OCI-LY7 (cell line): Measurements from ENCODE around the gene SLC41A1. TPM values are rescaled to one million over a fixed set of nuclear protein-coding genes. Genes with fewer than 3 reads are reported as not detected.
"Not testable (repeated sequence)": the region's sequence is repeated elsewhere in the genome, so short reads cannot be mapped to it uniquely, and the experiment has no call there.

Source experiments
- BruUV-seq: library from RNA; stranded (reverse); fragments of 400-500 nt; replicated peaks from 2 replicates; lab custom pipeline; 2021; lab: Mats Ljungman, UMichigan
- CTCF ChIA-PET: fragments of 300-600 bp; sonication (Branson Sonifier 250); formaldehyde crosslinking; loops from one replicate; lab custom pipeline; 2022; ENCODE audit warnings: antibody characterized with exemption; ENCODE audit not compliant: unreplicated experiment; lab: Charles Lee
- POLR2A ChIA-PET: fragments of 300-600 bp; sonication (Branson Sonifier 250); formaldehyde crosslinking; loops from one replicate; lab custom pipeline; 2022; ENCODE audit warnings: antibody characterized with exemption; lab: Charles Lee
- DNase-seq: peaks from one replicate; pipeline ENCODE4 v3.0.0-alpha.2; 2015; ENCODE audit warnings: low spot score
- H2AFZ ChIP-seq: fragments of 200-600 bp; sonication (generic), shearing (Covaris generic); 2 replicates; pipeline ENCODE4 v1.6.1; 2014; ENCODE audit warnings: mild to moderate bottlenecking, antibody characterized with exemption, low read length, moderate library complexity
- H3K27ac ChIP-seq: fragments of 200-600 bp; sonication (generic); 2 replicates; pipeline ENCODE4 v1.5.1; 2014; ENCODE audit warnings: mixed run types, low read depth, mild to moderate bottlenecking, moderate library complexity, low read length, inconsistent platforms; ENCODE audit not compliant: poor library complexity, severe bottlenecking
- H3K36me3 ChIP-seq: fragments of 200-600 bp; sonication (generic); 2 replicates; pipeline ENCODE4 v1.6.1; 2014; ENCODE audit warnings: mild to moderate bottlenecking, antibody characterized with exemption, low read length, moderate library complexity, mixed read lengths; ENCODE audit not compliant: insufficient read depth
- H3K4me1 ChIP-seq: fragments of 200-600 bp; sonication (generic); 2 replicates; pipeline ENCODE4 v1.5.1; 2014; ENCODE audit warnings: mild to moderate bottlenecking, low read length; ENCODE audit not compliant: insufficient read depth, poor library complexity, severe bottlenecking
- H3K4me2 ChIP-seq: fragments of 200-600 bp; sonication (generic); 2 replicates; pipeline ENCODE4 v1.6.1; 2014; ENCODE audit warnings: mild to moderate bottlenecking, low read length
- H3K4me3 ChIP-seq: fragments of 200-600 bp; sonication (generic); 2 replicates; pipeline ENCODE4 v1.5.1; 2014; ENCODE audit warnings: mild to moderate bottlenecking, low read depth, low read length; ENCODE audit not compliant: poor library complexity, severe bottlenecking
- H3K79me2 ChIP-seq: fragments of 200-600 bp; sonication (generic); 2 replicates; pipeline ENCODE4 v1.6.1; 2016; ENCODE audit warnings: low read depth, mild to moderate bottlenecking, low read length, moderate library complexity, mixed read lengths; ENCODE audit not compliant: insufficient read depth
- H3K9me2 ChIP-seq: fragments of 200-600 bp; sonication (generic); 2 replicates; pipeline ENCODE4 v1.6.1; 2016; ENCODE audit warnings: mild to moderate bottlenecking, low read length, mixed read lengths; ENCODE audit not compliant: insufficient read depth
- H3K9me3 ChIP-seq: fragments of 200-600 bp; sonication (generic); 2 replicates; pipeline ENCODE4 v1.6.1; 2014; ENCODE audit warnings: mild to moderate bottlenecking, mixed run types, low read length, mixed read lengths
- H4K20me1 ChIP-seq: fragments of 200-600 bp; sonication (generic); 2 replicates; pipeline ENCODE4 v1.6.1; 2014; ENCODE audit warnings: mild to moderate bottlenecking, antibody characterized with exemption, low read length, moderate library complexity, mixed read lengths; ENCODE audit not compliant: insufficient read depth
- EZH2phosphoT487 ChIP-seq: fragments of 200-600 bp; sonication (generic); IDR thresholded peaks from 2 replicates; pipeline ENCODE4 v1.6.1; 2018; ENCODE audit warnings: low read depth, borderline replicate concordance, mild to moderate bottlenecking, mixed run types, antibody characterized with exemption, low read length, moderate library complexity, mixed read lengths
- intact Hi-C: fragments of 100-400 bp; cut with micrococcal nuclease; formaldehyde crosslinking; loops from one replicate; pipeline ENCODE4 v1.10.0; 2022; ENCODE audit not compliant: unreplicated experiment
- total RNA-seq, 2 experiments: library from RNA; depleted of rRNA in 1 of 2; stranded (reverse); fragments of >200 nt in 1 of 2; shearing (Covaris generic) in 1 of 2; gene quantifications; 2 replicates each; pipeline ENCODE4 v1.2.3, GENCODE V29; 2014 to 2022
- TF ChIP-seq, protein P1 (sequence below): fragments of 200-600 bp; sonication (generic); conservative IDR thresholded peaks from 2 replicates; pipeline ENCODE4 v1.5.1; 2014; ENCODE audit warnings: mild to moderate bottlenecking, antibody characterized with exemption, low read length, moderate library complexity, mixed read lengths

Gene SLC41A1
- total RNA-seq, 2 experiments from 2014 or later, result 3.2 to 8.2 TPM

- H3K4me1 ChIP-seq, result peaks cover 14% of the 10 kb centered on the region
- no peaks in the 10 kb centered on the region; the same call in 1 of the 2 replicates for H3K9me2 ChIP-seq
- no peaks in the 10 kb centered on the region for H3K79me2 ChIP-seq
- intact Hi-C loops, result loop anchor here (5.0 kb wide), 1 partner anchor 66 kb away; no protein-coding TSS in a partner anchor
- H3K4me2 ChIP-seq, result peak overlapping the region; percentile 41
- peaks cover 21% of the 10 kb centered on the region for H3K9me3 ChIP-seq
- no peaks in the 10 kb centered on the region for H3K36me3 ChIP-seq
- peak overlapping the region; percentile 8 for H3K4me3 ChIP-seq
- TF ChIP-seq, protein P1, sequence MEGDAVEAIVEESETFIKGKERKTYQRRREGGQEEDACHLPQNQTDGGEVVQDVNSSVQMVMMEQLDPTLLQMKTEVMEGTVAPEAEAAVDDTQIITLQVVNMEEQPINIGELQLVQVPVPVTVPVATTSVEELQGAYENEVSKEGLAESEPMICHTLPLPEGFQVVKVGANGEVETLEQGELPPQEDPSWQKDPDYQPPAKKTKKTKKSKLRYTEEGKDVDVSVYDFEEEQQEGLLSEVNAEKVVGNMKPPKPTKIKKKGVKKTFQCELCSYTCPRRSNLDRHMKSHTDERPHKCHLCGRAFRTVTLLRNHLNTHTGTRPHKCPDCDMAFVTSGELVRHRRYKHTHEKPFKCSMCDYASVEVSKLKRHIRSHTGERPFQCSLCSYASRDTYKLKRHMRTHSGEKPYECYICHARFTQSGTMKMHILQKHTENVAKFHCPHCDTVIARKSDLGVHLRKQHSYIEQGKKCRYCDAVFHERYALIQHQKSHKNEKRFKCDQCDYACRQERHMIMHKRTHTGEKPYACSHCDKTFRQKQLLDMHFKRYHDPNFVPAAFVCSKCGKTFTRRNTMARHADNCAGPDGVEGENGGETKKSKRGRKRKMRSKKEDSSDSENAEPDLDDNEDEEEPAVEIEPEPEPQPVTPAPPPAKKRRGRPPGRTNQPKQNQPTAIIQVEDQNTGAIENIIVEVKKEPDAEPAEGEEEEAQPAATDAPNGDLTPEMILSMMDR, result peak; percentile 49
- no peak for TF ChIP-seq EZH2phosphoT487
- ChIA-PET CTCF (interaction anchor here (0.6 kb wide), 1 partner anchor 857 kb away, joined by 3 read pairs; no protein-coding TSS in a partner anchor), POLR2A (interaction anchor here (0.8 kb wide), 1 partner anchor 8 kb away, joined by 3 read pairs; the partner anchor contains the start of gene PM20D1)
- no TSS peak for BruUV-seq
- H3K27ac ChIP-seq, result no peak overlapping the region
- no peaks in the 10 kb centered on the region for H4K20me1 ChIP-seq
- peak; percentile 38 for DNase-seq
- peak overlapping the region; percentile 72 for H2AFZ ChIP-seq
Observed at GRCh38 chr1:205858141-205858961, 45.4 kb upstream of the SLC41A1 start.

- intact Hi-C loops, result loop anchor here (5.0 kb wide), 1 partner anchor 65 kb away; no protein-coding TSS in a partner anchor
- Histone ChIP-seq H3K9me3 (peaks cover 21% of the 10 kb centered on the region), H3K4me1 (peaks cover 14% of the 10 kb centered on the region), H2AFZ (peak overlapping the region; percentile 72)
- CTCF ChIA-PET, BruUV-seq, H4K20me1 ChIP-seq, H3K27ac ChIP-seq, POLR2A ChIA-PET, H3K36me3 ChIP-seq, H3K4me3 ChIP-seq, DNase-seq, H3K4me2 ChIP-seq, H3K9me2 ChIP-seq, H3K79me2 ChIP-seq: not testable (repeated sequence)
Observed at GRCh38 chr1:205857501-205857900, 44.5 kb upstream of the SLC41A1 start.

- H3K4me2 ChIP-seq, result no peak overlapping the region
- BruUV-seq, result no TSS peak
- ChIA-PET POLR2A (no interaction called here), CTCF (no interaction called here)
- peaks cover 15% of the 10 kb centered on the region for H3K9me3 ChIP-seq
- H3K27ac ChIP-seq, result no peak overlapping the region
- no peak overlapping the region for H3K4me3 ChIP-seq
- H3K36me3 ChIP-seq, result no peaks in the 10 kb centered on the region
- H3K4me1 ChIP-seq, result peaks cover 14% of the 10 kb centered on the region
- H3K9me2 ChIP-seq, result no peaks in the 10 kb centered on the region; the same call in 1 of the 2 replicates
- H4K20me1 ChIP-seq, result no peaks in the 10 kb centered on the region
- DNase-seq, result no peak
- TF ChIP-seq EZH2phosphoT487, result no peak
- TF ChIP-seq, protein P1, result no peak
- no peaks in the 10 kb centered on the region for H3K79me2 ChIP-seq
- H2AFZ ChIP-seq, result no peak overlapping the region
- intact Hi-C loops, result loop anchor here (5.0 kb wide), 1 partner anchor 64 kb away; no protein-coding TSS in a partner anchor
Observed at GRCh38 chr1:205856433-205856832, 43.4 kb upstream of the SLC41A1 start.
